Dendritic cell treated with granulocyte-macrophage colony-stimulating factor and Interleukin-4, amounts not matched to agents 40 ng/mL and 50 ng/mL, for 4 days (primary cell): Measurements from ENCODE around the gene CYTH3.
"Not testable (repeated sequence)": the region's sequence is repeated elsewhere in the genome, so short reads cannot be mapped to it uniquely, and the experiment has no call there.

Experiments used
- H3K27ac Mint-ChIP-seq: one replicate; pipeline ENCODE4 v1.8.0; 2022; ENCODE audit warnings: mild to moderate bottlenecking, mixed read lengths
- H3K27me3 Mint-ChIP-seq: one replicate; pipeline ENCODE4 v1.8.0; 2022; ENCODE audit warnings: mild to moderate bottlenecking, mixed read lengths
- H3K36me3 Mint-ChIP-seq: one replicate; pipeline ENCODE4 v1.8.0; 2022; ENCODE audit warnings: low read depth, mixed read lengths
- H3K4me1 Mint-ChIP-seq: one replicate; pipeline ENCODE4 v1.8.0; 2022; ENCODE audit warnings: low read depth, mixed read lengths
- H3K4me3 Mint-ChIP-seq: one replicate; pipeline ENCODE4 v1.8.0; 2022; ENCODE audit warnings: mild to moderate bottlenecking, moderate library complexity, mixed read lengths
- H3K9me3 Mint-ChIP-seq: one replicate; pipeline ENCODE4 v1.8.0; 2022; ENCODE audit warnings: mixed read lengths
- intact Hi-C: fragments of 100-400 bp; cut with micrococcal nuclease; formaldehyde crosslinking; loops from one replicate; pipeline ENCODE4 v1.15.0; 2022

Gene CYTH3

GRCh38 chr7:6291941-6292340 lies 19.5 kb upstream of the CYTH3 start:
- H3K27me3 Mint-ChIP-seq, H3K4me3 Mint-ChIP-seq, H3K27ac Mint-ChIP-seq, H3K4me1 Mint-ChIP-seq, H3K36me3 Mint-ChIP-seq, intact Hi-C loops: not testable (repeated sequence)
- H3K9me3 Mint-ChIP-seq = peaks cover 10% of the 10 kb centered on the region

GRCh38 chr7:6291531-6291930 lies 19.1 kb upstream of the CYTH3 start:
- Mint-ChIP-seq H3K36me3 (no peaks in the 10 kb centered on the region), H3K4me3 (no peak overlapping the region), H3K27ac (no peak overlapping the region), H3K27me3 (no peaks in the 10 kb centered on the region), H3K9me3 (peaks cover 10% of the 10 kb centered on the region), H3K4me1 (peaks cover 7% of the 10 kb centered on the region)
- intact Hi-C loops = no loop called here

GRCh38 chr7:6290319-6290741 lies 17.9 kb upstream of the CYTH3 start:
- Mint-ChIP-seq H3K4me3 (no peak overlapping the region), H3K36me3 (no peaks in the 10 kb centered on the region), H3K27me3 (no peaks in the 10 kb centered on the region), H3K27ac (no peak overlapping the region), H3K9me3 (peaks cover 10% of the 10 kb centered on the region), H3K4me1 (peaks cover 7% of the 10 kb centered on the region)
- intact Hi-C loops = no loop called here

DNA sequence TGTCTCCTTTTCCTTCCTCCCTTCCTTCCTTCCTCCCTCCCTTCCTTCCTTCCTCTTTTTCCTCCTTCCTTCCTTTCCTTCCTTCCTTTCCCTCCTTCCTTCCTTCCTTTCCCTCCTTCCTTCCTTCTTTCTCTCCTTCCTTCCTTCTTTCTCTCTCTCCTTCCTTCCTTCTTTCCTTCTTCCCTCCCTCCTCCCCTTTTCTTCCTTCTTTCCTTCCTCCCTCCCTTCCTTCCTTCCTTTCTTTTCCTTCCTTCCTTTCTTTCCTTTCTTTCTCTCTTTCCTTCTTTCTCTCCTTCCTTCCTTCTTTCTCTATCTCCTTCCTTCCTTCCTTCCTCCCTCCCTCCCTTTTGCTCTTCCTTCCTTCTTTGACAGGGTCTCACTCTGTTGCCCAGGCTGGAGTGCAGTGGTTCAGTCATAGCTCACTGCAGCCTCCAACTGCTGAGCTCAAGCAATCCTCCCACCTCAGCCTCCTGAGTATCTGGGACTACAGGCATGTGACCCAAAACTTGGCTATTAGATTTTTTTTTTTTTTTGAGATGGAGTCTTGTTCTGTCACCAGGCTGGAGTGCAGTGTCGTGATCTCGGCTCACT lies 15.9 kb upstream of the CYTH3 start:
- no peaks in the 10 kb centered on the region for H3K27me3 Mint-ChIP-seq
- intact Hi-C loops = no loop called here
- no peak overlapping the region for H3K4me3 Mint-ChIP-seq
- no peaks in the 10 kb centered on the region for H3K36me3 Mint-ChIP-seq
- H3K4me1 Mint-ChIP-seq = peaks cover 5% of the 10 kb centered on the region
- no peak overlapping the region for H3K27ac Mint-ChIP-seq
- peaks cover 10% of the 10 kb centered on the region for H3K9me3 Mint-ChIP-seq

DNA sequence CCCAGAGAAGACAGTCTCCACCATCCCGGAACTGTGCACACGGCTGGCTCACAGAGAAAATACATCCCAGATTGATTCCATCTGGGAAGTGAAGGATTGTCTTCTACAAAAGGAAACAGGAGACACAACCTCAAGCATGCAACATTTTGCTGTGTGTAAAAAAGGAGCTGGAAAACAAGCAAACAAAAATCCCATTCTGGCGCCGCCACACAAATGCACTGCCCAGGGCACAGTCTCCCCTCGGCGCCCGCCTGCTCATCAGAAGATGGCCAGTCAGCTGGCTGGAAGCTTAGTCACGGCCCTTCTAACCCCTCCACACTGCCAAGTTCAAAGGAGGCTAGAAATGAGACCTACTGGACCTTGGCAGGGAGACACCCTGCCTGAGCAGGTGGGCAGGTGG lies 14.1 kb upstream of the CYTH3 start:
- Mint-ChIP-seq H3K4me1 (no peaks in the 10 kb centered on the region), H3K27ac (no peak overlapping the region), H3K9me3 (peaks cover 10% of the 10 kb centered on the region), H3K4me3 (no peak overlapping the region), H3K36me3 (no peaks in the 10 kb centered on the region), H3K27me3 (no peaks in the 10 kb centered on the region)
- intact Hi-C loops = no loop called here

DNA sequence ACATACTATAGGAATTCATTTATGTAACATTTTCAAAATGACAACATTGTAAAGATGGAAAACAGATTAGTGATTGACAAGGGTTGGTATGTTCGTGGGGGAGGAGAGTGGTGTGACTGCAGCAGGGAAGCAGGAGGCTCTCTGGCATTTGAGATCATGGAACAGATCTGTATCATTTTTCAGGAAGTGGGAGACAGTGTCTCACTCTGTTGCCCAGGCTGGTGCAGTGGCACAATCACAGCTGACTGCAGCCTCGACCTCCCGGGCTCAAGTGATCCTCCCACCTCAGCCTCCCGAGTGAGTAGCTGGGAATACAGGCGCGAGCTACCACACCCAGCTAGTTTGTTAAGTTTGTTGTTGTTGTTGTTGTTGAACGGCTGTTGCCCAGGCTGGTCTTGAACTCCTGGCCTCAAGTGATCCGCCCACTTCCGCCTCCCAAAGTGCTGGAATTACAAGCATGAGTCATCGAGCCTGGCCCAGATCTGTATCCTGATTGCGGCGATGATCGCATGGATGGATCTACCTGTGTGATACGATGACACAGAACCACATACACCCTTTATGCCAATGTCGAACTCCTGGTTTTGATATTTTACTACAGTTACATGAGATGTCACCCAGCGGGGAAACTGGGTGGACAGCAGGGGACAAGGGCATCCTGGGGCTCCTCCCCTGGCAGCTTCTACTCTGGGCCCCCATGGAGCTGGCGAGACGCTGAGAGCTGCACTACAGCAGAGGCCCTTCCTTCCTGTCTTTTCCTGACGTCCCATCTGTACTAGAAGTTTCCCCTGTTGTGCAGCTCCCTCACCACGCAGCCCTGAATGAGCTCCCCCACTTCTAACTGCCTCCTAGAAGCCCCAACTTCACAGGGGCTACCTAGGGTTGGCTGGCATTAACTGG lies 12.3 kb upstream of the CYTH3 start:
- Mint-ChIP-seq H3K4me1 (no peaks in the 10 kb centered on the region), H3K27ac (no peak overlapping the region), H3K4me3 (no peak overlapping the region), H3K27me3 (no peaks in the 10 kb centered on the region), H3K36me3 (no peaks in the 10 kb centered on the region), H3K9me3 (peaks cover 10% of the 10 kb centered on the region)
- intact Hi-C loops = no loop called here

DNA sequence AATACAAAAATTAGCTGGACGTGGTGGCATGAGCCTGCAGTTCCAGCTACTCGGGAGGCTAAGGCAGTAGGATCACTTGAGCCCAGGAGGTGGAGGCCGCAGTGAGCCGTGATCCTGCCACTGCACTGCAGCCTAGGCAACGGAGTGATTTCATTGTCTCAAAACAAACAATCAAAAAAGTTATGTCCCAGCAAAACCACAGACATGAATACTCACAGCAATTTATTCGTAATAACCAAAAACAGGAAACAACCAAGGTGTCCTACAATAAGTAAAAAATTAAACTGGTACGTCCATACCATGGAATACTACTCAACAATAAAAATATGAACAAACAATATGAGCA lies 11.6 kb upstream of the CYTH3 start:
- Mint-ChIP-seq H3K9me3 (peaks cover 10% of the 10 kb centered on the region), H3K4me3 (no peak overlapping the region), H3K27me3 (no peaks in the 10 kb centered on the region), H3K36me3 (no peaks in the 10 kb centered on the region), H3K4me1 (no peaks in the 10 kb centered on the region), H3K27ac (no peak overlapping the region)
- intact Hi-C loops = no loop called here

DNA sequence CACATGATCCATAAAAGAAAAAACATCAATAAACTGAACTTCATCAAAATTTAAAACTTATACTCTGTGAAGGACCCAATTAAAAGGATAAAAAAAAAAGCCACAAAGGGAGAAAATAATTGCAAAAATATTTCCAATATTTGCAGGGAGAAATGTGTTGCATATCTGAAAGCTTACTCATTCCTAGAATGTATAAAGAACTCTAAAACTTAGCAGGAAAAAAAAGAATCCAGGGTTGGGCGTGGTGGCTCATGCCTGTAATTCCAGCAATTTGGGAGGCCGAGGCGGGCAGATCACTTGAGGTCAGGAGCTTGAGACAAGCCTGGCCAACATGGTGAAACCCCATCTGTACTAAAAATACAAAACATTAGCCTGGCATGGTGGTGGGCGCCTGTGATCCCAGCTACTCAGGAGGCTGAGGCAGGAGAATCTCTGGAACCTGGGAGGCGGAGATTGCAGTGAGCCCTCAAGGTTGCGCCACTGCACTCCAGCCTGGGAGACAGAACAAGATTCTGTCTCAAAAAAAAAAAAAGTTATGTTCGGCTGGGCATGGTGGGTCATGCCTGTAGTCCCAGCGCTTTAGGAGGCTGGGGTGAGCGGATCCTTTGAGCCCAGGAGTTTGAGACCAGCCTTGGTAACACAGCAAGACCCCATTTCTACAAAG lies 11.1 kb upstream of the CYTH3 start:
- H3K4me1 Mint-ChIP-seq, H3K27ac Mint-ChIP-seq, H3K9me3 Mint-ChIP-seq, intact Hi-C loops, H3K27me3 Mint-ChIP-seq, H3K36me3 Mint-ChIP-seq, H3K4me3 Mint-ChIP-seq: not testable (repeated sequence)

GRCh38 chr7:6279937-6280336 lies 7.5 kb upstream of the CYTH3 start:
- H3K4me3 Mint-ChIP-seq = no peak overlapping the region
- H3K36me3 Mint-ChIP-seq = no peaks in the 10 kb centered on the region
- H3K9me3 Mint-ChIP-seq = no peaks in the 10 kb centered on the region
- H3K27me3 Mint-ChIP-seq = no peaks in the 10 kb centered on the region
- no peak overlapping the region for H3K27ac Mint-ChIP-seq
- H3K4me1 Mint-ChIP-seq = no peaks in the 10 kb centered on the region
- intact Hi-C loops = no loop called here

DNA sequence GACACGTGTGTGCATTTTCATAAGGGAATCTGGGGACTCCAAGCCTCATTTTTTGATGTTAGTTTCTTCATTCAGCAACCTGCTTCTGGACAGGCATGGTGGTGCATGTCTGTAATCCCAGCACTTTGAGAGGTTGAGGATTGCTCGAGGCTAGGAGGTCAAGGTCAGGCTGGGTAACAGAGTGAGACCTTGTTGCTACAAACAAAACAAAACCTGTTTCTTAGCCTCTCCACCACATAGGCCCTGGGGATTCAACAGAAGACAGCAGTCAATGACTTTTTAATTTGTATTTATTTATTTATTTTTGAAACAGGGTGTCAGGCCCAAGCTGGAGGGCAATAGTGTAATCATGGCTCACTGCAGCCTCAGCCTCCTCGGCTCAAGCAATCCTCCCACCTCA lies 6.9 kb upstream of the CYTH3 start:
- intact Hi-C loops = no loop called here

DNA sequence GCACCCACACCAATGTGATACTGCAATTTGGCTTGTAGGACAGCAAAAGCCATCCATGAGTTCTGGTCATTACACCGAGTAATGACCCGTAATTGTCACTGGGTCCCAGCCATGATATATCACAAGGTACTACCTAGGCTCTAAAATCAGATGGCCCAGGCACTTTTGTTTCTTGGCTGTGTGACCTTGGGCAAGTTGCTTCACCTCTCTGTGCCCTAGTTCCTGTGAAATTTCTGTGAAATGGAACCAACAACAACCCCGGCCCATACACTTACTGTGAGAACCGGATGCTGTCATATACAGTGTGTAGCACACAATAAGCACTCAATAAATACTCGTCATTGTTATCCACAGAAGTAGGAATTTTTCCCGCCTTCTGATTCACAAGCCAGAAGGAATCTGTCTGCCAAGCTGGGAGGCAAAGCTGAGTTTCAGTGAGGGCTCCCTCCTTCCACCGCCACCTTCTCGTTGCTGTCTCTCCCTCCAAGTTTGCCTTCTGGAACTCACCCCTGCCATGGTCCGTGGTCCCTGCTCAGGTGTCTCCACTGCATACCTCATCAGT lies 6.4 kb upstream of the CYTH3 start:
- Mint-ChIP-seq H3K27ac (no peak overlapping the region), H3K27me3 (peaks cover 3% of the 10 kb centered on the region), H3K4me3 (no peak overlapping the region), H3K9me3 (no peaks in the 10 kb centered on the region), H3K4me1 (no peaks in the 10 kb centered on the region), H3K36me3 (no peaks in the 10 kb centered on the region)
- intact Hi-C loops = no loop called here

More for the DNA sequence above, 6.9 kb upstream of the CYTH3 start:
- no peaks in the 10 kb centered on the region for H3K27me3 Mint-ChIP-seq
- no peaks in the 10 kb centered on the region for H3K36me3 Mint-ChIP-seq
- no peaks in the 10 kb centered on the region for H3K4me1 Mint-ChIP-seq
- no peaks in the 10 kb centered on the region for H3K9me3 Mint-ChIP-seq
- H3K27ac Mint-ChIP-seq = no peak overlapping the region
- no peak overlapping the region for H3K4me3 Mint-ChIP-seq

DNA sequence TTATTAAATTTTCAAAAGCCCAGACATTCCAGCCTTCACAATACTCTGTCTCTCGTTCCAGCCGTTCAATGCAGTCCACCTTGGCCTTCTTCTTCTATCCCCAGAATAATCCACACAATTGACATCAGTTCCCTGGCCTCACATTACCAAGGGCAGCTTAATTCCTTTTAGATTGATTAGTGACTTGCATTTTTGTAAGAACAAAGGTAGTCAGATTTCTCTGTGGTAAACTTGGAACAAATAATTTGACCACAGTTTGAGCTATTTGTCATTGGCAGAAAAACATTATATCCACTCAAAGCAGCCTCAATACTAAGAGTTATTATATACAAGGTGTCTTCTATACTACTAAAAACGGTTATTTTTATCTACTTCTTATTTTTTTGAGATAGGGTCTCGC lies 5.1 kb upstream of the CYTH3 start:
- Mint-ChIP-seq H3K4me3 (no peak overlapping the region), H3K9me3 (no peaks in the 10 kb centered on the region), H3K36me3 (no peaks in the 10 kb centered on the region), H3K27me3 (peaks cover 15% of the 10 kb centered on the region), H3K4me1 (peaks cover 6% of the 10 kb centered on the region), H3K27ac (no peak overlapping the region)
- intact Hi-C loops = no loop called here

GRCh38 chr7:6276911-6277408 lies 4.5 kb upstream of the CYTH3 start:
- intact Hi-C loops = no loop called here
- no peaks in the 10 kb centered on the region for H3K36me3 Mint-ChIP-seq

GRCh38 chr7:6274743-6275142 lies 2.3 kb upstream of the CYTH3 start:
- H3K27ac Mint-ChIP-seq = no peak overlapping the region
- H3K27me3 Mint-ChIP-seq = peaks cover 29% of the 10 kb centered on the region
- peaks cover 22% of the 10 kb centered on the region for H3K4me1 Mint-ChIP-seq
- H3K9me3 Mint-ChIP-seq = no peaks in the 10 kb centered on the region
- intact Hi-C loops = loop anchor here (5.0 kb wide), 1 partner anchor 72 kb away; no protein-coding TSS in a partner anchor
- no peaks in the 10 kb centered on the region for H3K36me3 Mint-ChIP-seq
- H3K4me3 Mint-ChIP-seq = no peak overlapping the region

More at GRCh38 chr7:6276911-6277408, 4.5 kb upstream of the CYTH3 start:
- Mint-ChIP-seq H3K4me3 (no peak overlapping the region), H3K27ac (no peak overlapping the region), H3K4me1 (peaks cover 7% of the 10 kb centered on the region), H3K9me3 (no peaks in the 10 kb centered on the region), H3K27me3 (peaks cover 15% of the 10 kb centered on the region)
